ENCODE data around the gene CDC14A.

- no peak for TF ChIP-seq GATA2 (IDR thresholded peaks at IDR 0.05; ENCODE audit: low read depth, low read length)
- no peak for TF ChIP-seq GATA3 (IDR thresholded peaks at IDR 0.05; ENCODE audit: low read depth, low read length)
Observed at GRCh38 chr1:100482167-100482566, 129.9 kb downstream of the CDC14A start.

Measured in SH-SY5Y (cell line).